Lower lobe of right lung (tissue), 2 donors: ENCODE results near the gene PDK4. TPM values are rescaled to one million over a fixed set of nuclear protein-coding genes. Genes with fewer than 3 reads are reported as not detected.
A peak's percentile ranks its signal among the peaks of the same experiment; 100 is the strongest.

Experiments
- ATAC-seq, 2 donors: fragments of 200-7000 bp; cut with Tn5 transposase; one replicate each; pipeline ENCODE4 v1.9.1; 2020 to 2022; ENCODE audit warnings: mild to moderate bottlenecking in 2 of 2, moderate library complexity in 2 of 2
- DNase-seq: peaks from one replicate; pipeline ENCODE4 v3.0.0-alpha.2; 2020
- H3K27ac ChIP-seq: fragments of 200-600 bp; one replicate; pipeline ENCODE4 v1.8.0; 2022
- H3K27me3 ChIP-seq: fragments of 200-600 bp; one replicate; pipeline ENCODE4 v1.8.0; 2022; ENCODE audit warnings: low read depth
- H3K36me3 ChIP-seq: fragments of 200-600 bp; one replicate; pipeline ENCODE4 v1.8.0; 2022; ENCODE audit warnings: mild to moderate bottlenecking
- H3K4me1 ChIP-seq: fragments of 200-600 bp; one replicate; pipeline ENCODE4 v1.8.0; 2022
- H3K4me3 ChIP-seq: fragments of 200-600 bp; one replicate; pipeline ENCODE4 v1.8.0; 2022; ENCODE audit warnings: mild to moderate bottlenecking
- H3K9me3 ChIP-seq: fragments of 200-600 bp; one replicate; pipeline ENCODE4 v1.8.0; 2022
- CTCF ChIP-seq: fragments of 200-600 bp; IDR thresholded peaks from one replicate; pipeline ENCODE4 v1.8.0; 2022; ENCODE audit warnings: antibody characterized with exemption, mild to moderate bottlenecking
- intact Hi-C: fragments of 100-400 bp; cut with DNase I; formaldehyde crosslinking; loops from one replicate; pipeline ENCODE4 v1.11.0; 2022
- total RNA-seq: library from RNA; stranded (reverse); fragmentation: NEBNext Ultra II Directional; extraction: Animal tissue kit (Norgen Biotek cat#: 25700); gene quantifications from one replicate; pipeline ENCODE4 v1.2.1, GENCODE V29; 2021
- donor health status: DM: no; HTN: yes; CAD: no; lungs with severe emphysema.

PDK4 gene
- total RNA-seq, 1 donor from 2014 or later: 243 TPM

GRCh38 chr7:95582578-95583293 lies 13.6 kb downstream of the PDK4 start:
- H3K27ac ChIP-seq: no peak overlapping the region
- TF ChIP-seq CTCF: no peak
- no peaks in the 10 kb centered on the region for H3K9me3 ChIP-seq
- ATAC-seq (peak in 1 of 2 donors; percentile 23), DNase-seq (no peak)
- H3K27me3 ChIP-seq: no peaks in the 10 kb centered on the region
- H3K4me3 ChIP-seq: no peak overlapping the region
- peaks cover 20% of the 10 kb centered on the region for H3K4me1 ChIP-seq
- intact Hi-C loops: no loop called here
- peaks cover 44% of the 10 kb centered on the region for H3K36me3 ChIP-seq

- peaks cover 7% of the 10 kb centered on the region for H3K4me1 ChIP-seq
- no peaks in the 10 kb centered on the region for H3K9me3 ChIP-seq
- no peak for TF ChIP-seq CTCF
- ATAC-seq (no peak), DNase-seq (no peak)
- no peak overlapping the region for H3K27ac ChIP-seq
- H3K27me3 ChIP-seq: no peaks in the 10 kb centered on the region
- peaks cover 32% of the 10 kb centered on the region for H3K36me3 ChIP-seq
- intact Hi-C loops: no loop called here
- no peak overlapping the region for H3K4me3 ChIP-seq
Observed at GRCh38 chr7:95581467-95581866, 14.8 kb downstream of the PDK4 start.

- no peak for TF ChIP-seq CTCF
- H3K36me3 ChIP-seq: peaks cover 10% of the 10 kb centered on the region
- ATAC-seq (no peak), DNase-seq (no peak)
- no peaks in the 10 kb centered on the region for H3K4me1 ChIP-seq
- H3K27ac ChIP-seq: no peak overlapping the region
- H3K4me3 ChIP-seq: no peak overlapping the region
- no peaks in the 10 kb centered on the region for H3K9me3 ChIP-seq
- H3K27me3 ChIP-seq: no peaks in the 10 kb centered on the region
- intact Hi-C loops: no loop called here
Observed at GRCh38 chr7:95579318-95579717, 17.0 kb downstream of the PDK4 start.

- ATAC-seq (peak; percentile 38 to 54), DNase-seq (no peak)
- no peaks in the 10 kb centered on the region for H3K27me3 ChIP-seq
- H3K4me3 ChIP-seq: no peak overlapping the region
- H3K9me3 ChIP-seq: no peaks in the 10 kb centered on the region
- intact Hi-C loops: no loop called here
- H3K27ac ChIP-seq: no peak overlapping the region
- no peaks in the 10 kb centered on the region for H3K4me1 ChIP-seq
- TF ChIP-seq CTCF: no peak
- H3K36me3 ChIP-seq: peaks cover under 1% of the 10 kb centered on the region
Observed at GRCh38 chr7:95578299-95578855, 17.9 kb downstream of the PDK4 start.

GRCh38 chr7:95577137-95577536 lies 19.2 kb downstream of the PDK4 start:
- H3K27ac ChIP-seq: no peak overlapping the region
- no peak overlapping the region for H3K4me3 ChIP-seq
- intact Hi-C loops: no loop called here
- H3K9me3 ChIP-seq: no peaks in the 10 kb centered on the region
- no peak for DNase-seq
- H3K27me3 ChIP-seq: no peaks in the 10 kb centered on the region
- no peak for ATAC-seq
- TF ChIP-seq CTCF: no peak
- no peaks in the 10 kb centered on the region for H3K36me3 ChIP-seq
- no peaks in the 10 kb centered on the region for H3K4me1 ChIP-seq
